Nephron (organoid): ENCODE data around the gene MYBBP1A.

ENCODE experiments used
- H3K27ac Mint-ChIP-seq, 3 experiments: 2 replicates each; pipeline ENCODE4 v1.8.0; 2020; ENCODE audit warnings: mixed read lengths in 3 of 3, mild to moderate bottlenecking in 2 of 3, moderate library complexity in 1 of 3
- H3K27me3 Mint-ChIP-seq: 2 replicates; pipeline ENCODE4 v1.8.0; 2021; ENCODE audit warnings: low read depth, mild to moderate bottlenecking, moderate library complexity, mixed read lengths
- H3K36me3 Mint-ChIP-seq: 2 replicates; pipeline ENCODE4 v1.8.0; 2020; ENCODE audit warnings: low read depth, mixed read lengths
- H3K4me1 Mint-ChIP-seq: 2 replicates; pipeline ENCODE4 v1.8.0; 2020; ENCODE audit warnings: mixed read lengths
- H3K4me3 Mint-ChIP-seq, 3 experiments: 2 replicates each; pipeline ENCODE4 v1.8.0; 2020; ENCODE audit warnings: mild to moderate bottlenecking in 3 of 3, mixed read lengths in 3 of 3, moderate library complexity in 2 of 3
- H3K9me3 Mint-ChIP-seq: 2 replicates; pipeline ENCODE4 v1.8.0; 2020; ENCODE audit warnings: mixed read lengths
- TF ChIP-seq, protein P1 (sequence below), 3 experiments: fragments of 200-600 bp; sonication (generic); IDR thresholded peaks; one replicate each; pipeline ENCODE4 v1.5.0; 2021; ENCODE audit warnings: antibody characterized with exemption in 3 of 3; ENCODE audit not compliant: unreplicated experiment in 3 of 3

MYBBP1A gene

DNA sequence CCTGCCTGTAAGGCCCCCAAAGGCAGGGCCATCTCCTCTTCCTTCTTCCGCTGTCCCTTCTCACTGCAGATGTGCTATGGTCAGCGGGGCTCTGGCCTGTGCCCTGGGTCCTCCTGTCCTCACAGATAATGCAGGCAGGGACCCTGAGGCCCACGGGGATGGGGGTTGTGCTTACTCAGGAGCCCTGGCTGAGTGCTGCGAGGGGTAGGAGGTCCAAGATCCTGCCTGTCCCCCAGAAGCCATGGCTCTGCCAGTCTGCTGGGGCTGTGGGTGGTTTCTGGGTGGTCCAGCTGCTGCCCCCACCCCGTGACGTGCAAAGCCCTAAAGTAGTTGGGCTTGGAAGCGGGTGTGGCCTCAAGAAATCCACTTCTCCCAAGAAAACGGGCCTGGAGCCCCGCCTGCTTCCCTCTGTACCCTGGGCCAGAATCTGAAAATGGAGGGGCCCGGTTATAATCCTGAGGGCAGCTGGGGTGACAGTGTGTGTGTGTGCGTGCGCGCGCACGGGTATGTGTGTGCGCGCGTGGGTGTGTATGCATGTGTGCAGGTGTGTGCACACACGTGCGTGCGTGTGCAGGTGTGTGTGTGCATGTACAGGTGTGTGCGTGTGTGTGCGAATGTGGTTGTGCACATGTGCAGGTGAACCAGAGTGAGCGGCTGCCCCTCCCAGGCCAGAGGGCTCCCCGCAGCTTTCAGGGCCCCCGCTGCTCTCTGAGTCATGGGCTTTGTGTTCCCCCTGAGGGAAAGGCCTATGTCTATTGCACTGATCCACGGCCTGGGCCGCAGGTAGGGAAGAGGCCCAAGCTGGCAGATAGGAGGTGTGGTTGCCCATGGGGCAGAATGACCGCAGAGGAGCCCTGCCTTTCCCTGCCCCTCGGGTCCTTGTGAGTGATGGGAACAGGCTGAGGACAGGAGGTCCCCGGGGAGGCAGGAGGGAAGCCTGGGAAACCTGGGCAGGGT is 42.8 kb downstream of the MYBBP1A start:
- H3K4me1 Mint-ChIP-seq = peaks cover 15% of the 10 kb centered on the region
- H3K9me3 Mint-ChIP-seq = no peaks in the 10 kb centered on the region
- no peaks in the 10 kb centered on the region for H3K36me3 Mint-ChIP-seq
- peaks cover 6% of the 10 kb centered on the region for H3K27me3 Mint-ChIP-seq
- H3K4me3 Mint-ChIP-seq = no peak overlapping the region
- TF ChIP-seq, protein P1, sequence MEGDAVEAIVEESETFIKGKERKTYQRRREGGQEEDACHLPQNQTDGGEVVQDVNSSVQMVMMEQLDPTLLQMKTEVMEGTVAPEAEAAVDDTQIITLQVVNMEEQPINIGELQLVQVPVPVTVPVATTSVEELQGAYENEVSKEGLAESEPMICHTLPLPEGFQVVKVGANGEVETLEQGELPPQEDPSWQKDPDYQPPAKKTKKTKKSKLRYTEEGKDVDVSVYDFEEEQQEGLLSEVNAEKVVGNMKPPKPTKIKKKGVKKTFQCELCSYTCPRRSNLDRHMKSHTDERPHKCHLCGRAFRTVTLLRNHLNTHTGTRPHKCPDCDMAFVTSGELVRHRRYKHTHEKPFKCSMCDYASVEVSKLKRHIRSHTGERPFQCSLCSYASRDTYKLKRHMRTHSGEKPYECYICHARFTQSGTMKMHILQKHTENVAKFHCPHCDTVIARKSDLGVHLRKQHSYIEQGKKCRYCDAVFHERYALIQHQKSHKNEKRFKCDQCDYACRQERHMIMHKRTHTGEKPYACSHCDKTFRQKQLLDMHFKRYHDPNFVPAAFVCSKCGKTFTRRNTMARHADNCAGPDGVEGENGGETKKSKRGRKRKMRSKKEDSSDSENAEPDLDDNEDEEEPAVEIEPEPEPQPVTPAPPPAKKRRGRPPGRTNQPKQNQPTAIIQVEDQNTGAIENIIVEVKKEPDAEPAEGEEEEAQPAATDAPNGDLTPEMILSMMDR (IDR thresholded peaks at IDR 0.05; ENCODE audit: unreplicated experiment in 3 of 3) = no peak
- peak overlapping the region in 2 of 3 experiments; percentile 20 to 60 for H3K27ac Mint-ChIP-seq

DNA sequence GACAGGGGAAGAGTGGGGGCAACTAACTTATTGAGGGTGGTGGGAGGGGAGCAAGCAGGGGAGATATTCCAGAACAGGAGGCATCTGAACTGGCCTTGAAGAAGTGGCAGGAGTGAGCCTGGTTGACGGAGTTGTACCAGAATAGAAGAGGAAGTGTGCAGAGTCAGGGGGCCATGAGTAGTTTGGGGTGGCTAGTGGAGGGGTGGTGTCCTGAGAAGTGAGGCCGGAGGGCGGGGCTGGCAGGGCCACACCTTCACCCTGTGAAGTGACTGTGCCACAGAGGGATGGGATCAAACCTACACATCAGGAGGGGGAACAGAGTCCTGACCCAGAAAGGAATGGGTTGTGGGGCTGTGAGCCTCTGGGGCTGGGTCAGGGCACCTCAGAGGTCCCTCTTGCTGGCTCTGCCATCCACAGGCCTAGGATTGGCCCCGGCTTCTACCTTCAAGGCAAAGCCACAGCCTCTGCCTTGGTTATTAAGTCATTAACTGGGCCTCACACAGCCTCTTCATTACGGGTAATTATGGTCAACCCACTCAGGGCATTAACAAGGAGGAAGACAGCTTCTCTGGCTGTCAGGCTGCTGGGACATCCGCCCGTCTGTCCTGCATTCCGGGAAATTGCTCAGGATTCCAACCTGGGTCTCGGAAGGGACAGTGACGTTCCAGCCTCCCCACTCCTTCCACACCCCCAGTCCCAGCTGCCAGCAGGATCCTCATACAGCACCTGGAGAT is 43.8 kb downstream of the MYBBP1A start:
- H3K4me1 Mint-ChIP-seq = peaks cover 9% of the 10 kb centered on the region
- TF ChIP-seq, protein P1 (IDR thresholded peaks at IDR 0.05; ENCODE audit: unreplicated experiment in 3 of 3) = no peak
- H3K9me3 Mint-ChIP-seq = no peaks in the 10 kb centered on the region
- H3K27ac Mint-ChIP-seq = peak overlapping the region in 2 of 3 experiments; percentile 65 to 67
- H3K27me3 Mint-ChIP-seq = peaks cover 6% of the 10 kb centered on the region
- no peaks in the 10 kb centered on the region for H3K36me3 Mint-ChIP-seq
- H3K4me3 Mint-ChIP-seq = no peak overlapping the region

DNA sequence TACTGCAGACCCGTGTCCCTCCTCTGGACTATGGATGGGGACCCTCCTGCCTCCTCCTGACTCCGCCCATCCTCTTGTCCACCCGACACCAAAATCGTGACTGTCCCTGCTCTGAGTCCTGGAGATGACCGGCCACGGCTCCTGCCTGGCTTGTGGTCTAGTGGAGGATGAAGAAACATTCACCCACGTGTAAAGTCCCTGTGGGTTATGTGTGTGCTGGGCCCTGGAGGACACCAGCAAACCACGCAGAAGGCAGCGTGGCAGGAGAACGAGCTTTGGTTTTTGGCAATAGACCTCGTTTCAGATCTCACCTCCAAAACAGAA is 44.6 kb downstream of the MYBBP1A start:
- Mint-ChIP-seq H3K27ac (peak overlapping the region in 1 of 3 experiments; percentile 67), H3K4me3 (no peak overlapping the region), H3K27me3 (peaks cover 6% of the 10 kb centered on the region), H3K4me1 (peaks cover 7% of the 10 kb centered on the region), H3K36me3 (no peaks in the 10 kb centered on the region), H3K9me3 (no peaks in the 10 kb centered on the region)
- TF ChIP-seq, protein P1 (IDR thresholded peaks at IDR 0.05; ENCODE audit: unreplicated experiment in 3 of 3) = no peak

DNA sequence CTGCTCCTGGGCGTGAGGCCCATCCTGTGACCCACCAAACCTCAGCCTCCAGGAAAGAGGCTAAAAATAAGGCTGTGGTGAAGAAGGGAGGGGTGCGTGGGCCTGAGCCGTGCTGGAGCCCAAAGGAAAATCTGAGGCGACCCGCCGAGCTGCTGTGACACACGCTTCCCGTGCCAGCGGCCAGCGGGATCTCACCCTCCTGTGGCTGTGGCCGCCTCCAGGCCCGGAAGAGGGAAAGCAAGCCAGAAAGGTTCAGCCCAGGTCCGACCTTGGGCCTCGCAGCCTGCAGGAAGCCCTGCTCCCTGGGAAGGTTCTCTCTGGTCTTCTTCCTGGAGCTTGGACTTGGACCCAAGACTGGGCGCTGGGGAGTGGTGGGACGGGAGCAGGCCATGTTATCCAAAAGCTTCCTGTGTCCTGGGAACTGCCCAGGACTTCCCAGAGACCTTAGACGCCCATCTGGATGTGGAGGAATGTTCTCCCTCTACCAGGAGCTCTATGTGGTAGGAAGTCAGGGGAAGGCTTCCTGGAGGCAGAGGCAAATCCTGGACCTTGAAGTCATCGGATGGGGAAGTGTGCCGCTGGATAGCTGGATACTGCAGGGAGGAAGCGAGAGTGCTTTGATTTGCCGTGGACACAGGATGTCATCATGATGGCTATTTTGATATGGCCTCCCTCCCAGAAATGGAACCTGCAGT is 45.1 kb downstream of the MYBBP1A start:
- no peaks in the 10 kb centered on the region for H3K36me3 Mint-ChIP-seq
- no peaks in the 10 kb centered on the region for H3K9me3 Mint-ChIP-seq
- peaks cover 7% of the 10 kb centered on the region for H3K4me1 Mint-ChIP-seq
- no peak overlapping the region for H3K27ac Mint-ChIP-seq
- no peak overlapping the region for H3K4me3 Mint-ChIP-seq
- peaks cover 6% of the 10 kb centered on the region for H3K27me3 Mint-ChIP-seq
- TF ChIP-seq, protein P1 (IDR thresholded peaks at IDR 0.05; ENCODE audit: unreplicated experiment in 3 of 3) = no peak

DNA sequence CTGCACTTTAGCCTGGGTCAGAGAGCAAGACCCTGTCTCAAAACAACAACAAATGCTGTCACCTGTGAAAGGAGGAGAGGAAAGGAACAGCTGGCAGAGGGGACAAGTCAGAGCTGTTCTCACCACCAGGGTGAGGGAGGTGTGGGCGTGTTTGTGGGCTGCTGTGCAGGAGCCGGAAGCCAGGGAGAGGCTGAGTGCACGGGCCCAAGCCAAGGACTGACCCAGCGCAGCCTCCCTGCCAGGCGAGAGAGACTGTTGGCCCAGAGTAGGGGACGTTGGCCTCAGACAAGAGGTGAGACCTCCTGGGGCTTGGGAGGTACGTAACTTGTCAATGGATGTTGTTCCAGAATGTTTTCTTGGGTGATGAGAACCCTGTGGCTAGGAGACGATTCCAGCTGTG is 45.8 kb downstream of the MYBBP1A start:
- Mint-ChIP-seq H3K9me3 (no peaks in the 10 kb centered on the region), H3K4me3 (no peak overlapping the region), H3K27ac (peak overlapping the region in 1 of 3 experiments; percentile 77), H3K27me3 (peaks cover 12% of the 10 kb centered on the region), H3K4me1 (peaks cover 7% of the 10 kb centered on the region), H3K36me3 (no peaks in the 10 kb centered on the region)
- TF ChIP-seq, protein P1 (IDR thresholded peaks at IDR 0.05; ENCODE audit: unreplicated experiment in 3 of 3) = no peak
